Large intestine (tissue), 3 donors: ENCODE results near the gene BAZ1B. TPM values are rescaled to one million over a fixed set of nuclear protein-coding genes. Genes with fewer than 3 reads are reported as not detected.
"Not testable (repeated sequence)": the region's sequence is repeated elsewhere in the genome, so short reads cannot be mapped to it uniquely, and the experiment has no call there.

Experiments
- DNase-seq, 2 donors: peaks; one replicate each; pipeline versions ENCODE4 v3.0.0 to v3.0.0-alpha.2; 2013
- H3K27ac ChIP-seq: one replicate; pipeline ENCODE4 v1.5.1; 2013; ENCODE audit warnings: low read length
- H3K27me3 ChIP-seq: 2 replicates; pipeline ENCODE4 v1.6.1; 2013; ENCODE audit warnings: low read length; ENCODE audit not compliant: control insufficient read depth, insufficient read depth
- H3K36me3 ChIP-seq: 2 replicates; pipeline ENCODE4 v1.6.1; 2013; ENCODE audit warnings: low read length; ENCODE audit not compliant: control insufficient read depth, insufficient read depth
- H3K4me1 ChIP-seq: one replicate; pipeline ENCODE4 v1.6.1; 2013; ENCODE audit warnings: low read length; ENCODE audit not compliant: control insufficient read depth, insufficient read depth
- H3K4me3 ChIP-seq: one replicate; pipeline ENCODE4 v1.5.1; 2013; ENCODE audit warnings: low read length
- H3K9me3 ChIP-seq: one replicate; pipeline ENCODE4 v1.6.1; 2013; ENCODE audit warnings: mild to moderate bottlenecking, low read depth, low read length, moderate library complexity; ENCODE audit not compliant: control insufficient read depth
- WGBS: methylation state at CpG from one replicate; pipeline ENCODE4 v1.1.5; 2013; ENCODE audit warnings: low lambda C conversion rate; ENCODE audit not compliant: insufficient coverage; 5-methylcytosine and 5-hydroxymethylcytosine counted together
- polyA plus RNA-seq: library from polyadenylated mRNA; unstranded; fragments of 120-200 nt; gene quantifications from one replicate; pipeline ENCODE4 v1.2.1, GENCODE V29; 2013

BAZ1B gene
- polyA plus RNA-seq, 1 donor = 37.3 TPM

DNA sequence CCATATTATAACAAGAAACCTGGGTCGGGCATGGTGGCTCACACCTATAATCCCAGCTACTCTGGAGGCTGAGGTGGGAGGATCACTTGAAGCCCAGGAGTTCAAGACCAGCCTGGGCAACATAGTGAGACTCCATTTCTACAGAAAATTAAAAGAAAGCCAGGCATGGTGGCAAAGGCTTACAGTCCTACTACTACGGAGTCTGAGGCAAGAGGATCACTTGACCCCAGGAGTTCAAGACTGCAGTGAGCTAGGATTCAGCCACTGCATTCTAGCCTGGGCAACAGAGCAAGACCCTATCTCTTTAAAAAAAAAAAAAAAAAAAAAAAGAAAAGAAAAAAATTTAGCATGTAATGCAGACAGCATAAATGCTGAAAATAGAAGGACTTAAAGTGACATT is 16.4 kb upstream of the BAZ1B start:
- H3K4me3 ChIP-seq, H3K4me1 ChIP-seq, H3K27me3 ChIP-seq, H3K27ac ChIP-seq, H3K9me3 ChIP-seq, DNase-seq: not testable (repeated sequence)
- H3K36me3 ChIP-seq = peaks cover 64% of the 10 kb centered on the region
- WGBS = no CpG with 5 or more reads among the region's 2 CpGs

DNA sequence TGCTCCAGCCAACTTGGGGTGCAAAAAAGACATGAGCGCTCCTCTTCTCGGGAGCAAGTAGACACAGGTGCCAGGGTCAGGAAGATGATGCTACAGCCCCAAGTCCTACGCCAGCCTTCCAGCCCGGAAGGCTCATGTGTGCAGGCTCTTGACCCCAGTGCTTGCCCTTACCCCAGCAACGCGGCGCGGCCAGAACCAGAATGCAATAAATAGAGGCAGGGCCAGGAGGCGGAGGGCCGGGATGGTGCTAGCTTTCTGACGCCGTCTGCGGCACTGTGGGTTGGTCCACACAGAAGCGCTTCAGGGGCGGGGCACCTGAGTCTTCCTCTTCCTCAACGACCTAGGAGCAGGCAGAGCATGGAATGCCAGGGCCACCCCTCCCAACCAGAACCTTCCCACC is 15.0 kb upstream of the BAZ1B start:
- Histone ChIP-seq H3K4me1 (no peaks in the 10 kb centered on the region), H3K9me3 (no peaks in the 10 kb centered on the region), H3K4me3 (no peak overlapping the region), H3K27ac (no peak overlapping the region), H3K27me3 (no peaks in the 10 kb centered on the region), H3K36me3 (peaks cover 54% of the 10 kb centered on the region)
- DNase-seq = no peak
- no CpG with 5 or more reads among the region's 16 CpGs for WGBS

DNA sequence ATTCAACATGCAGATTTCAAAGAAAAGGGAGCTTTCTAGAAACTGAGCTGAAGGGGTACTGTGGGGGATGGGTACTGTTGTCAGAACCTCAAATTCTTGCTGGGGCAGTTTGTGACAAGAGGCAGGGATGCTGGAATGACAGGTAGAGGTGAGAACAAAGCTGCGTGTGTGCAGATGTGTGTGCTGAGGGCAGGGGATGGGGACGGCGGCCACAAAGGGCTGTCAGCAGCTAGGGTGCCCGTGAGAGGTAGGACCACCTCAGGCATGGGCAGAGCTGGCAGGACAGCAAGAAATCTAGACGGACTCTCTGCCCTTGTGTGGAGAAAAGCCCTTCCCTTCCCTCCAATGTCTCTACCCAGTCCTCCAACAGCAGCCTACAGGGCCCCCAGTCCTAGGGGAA is 14.4 kb upstream of the BAZ1B start:
- 93% methylated on average over 3 of the region's 5 CpGs for WGBS
- no peak overlapping the region for H3K4me3 ChIP-seq
- no peaks in the 10 kb centered on the region for H3K4me1 ChIP-seq
- H3K36me3 ChIP-seq = peaks cover 49% of the 10 kb centered on the region
- no peak for DNase-seq
- H3K9me3 ChIP-seq = no peaks in the 10 kb centered on the region
- no peaks in the 10 kb centered on the region for H3K27me3 ChIP-seq
- no peak overlapping the region for H3K27ac ChIP-seq

DNA sequence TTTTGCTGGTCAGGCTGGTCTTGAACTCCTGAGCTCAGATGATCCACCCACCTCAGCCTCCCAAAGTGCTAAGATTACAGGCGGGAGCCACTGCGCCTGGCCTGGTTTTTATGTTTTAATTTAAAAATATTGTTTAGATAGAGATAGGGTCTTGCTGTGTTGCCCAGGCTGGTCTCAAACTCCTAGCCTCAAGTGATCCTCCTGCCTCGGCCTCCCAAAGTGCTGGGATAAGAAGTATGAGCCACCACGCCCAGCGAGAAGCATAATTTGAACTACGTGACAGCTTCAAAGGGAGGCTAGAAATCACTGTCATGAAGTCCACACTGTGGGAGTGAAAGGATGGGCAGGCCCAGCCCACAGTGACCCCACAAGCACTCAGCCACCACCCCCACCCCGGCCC is 13.8 kb upstream of the BAZ1B start:
- no CpG with 5 or more reads among the region's 7 CpGs for WGBS
- H3K27ac ChIP-seq, H3K9me3 ChIP-seq, DNase-seq, H3K27me3 ChIP-seq, H3K4me1 ChIP-seq, H3K4me3 ChIP-seq: not testable (repeated sequence)
- peaks cover 45% of the 10 kb centered on the region for H3K36me3 ChIP-seq

DNA sequence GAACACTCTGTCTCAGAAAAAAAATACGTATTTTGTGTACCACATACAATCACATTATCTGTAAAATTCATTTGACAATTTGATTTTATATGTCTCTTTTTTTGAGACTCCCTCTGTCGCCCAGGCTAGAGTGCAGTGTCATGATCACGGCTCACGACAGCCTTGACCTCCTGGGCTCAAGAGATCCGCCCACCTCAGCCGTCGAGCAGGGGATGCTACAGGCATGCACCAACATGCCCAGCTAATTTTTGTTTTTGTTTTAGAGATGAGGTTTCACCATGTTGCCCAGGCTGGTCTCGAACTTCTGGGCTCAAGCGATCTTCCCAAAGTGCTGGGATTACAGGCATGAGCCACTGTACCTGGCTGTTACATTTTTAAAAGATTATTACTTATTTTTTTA is 11.6 kb upstream of the BAZ1B start:
- Histone ChIP-seq H3K4me1 (no peaks in the 10 kb centered on the region), H3K4me3 (no peak overlapping the region), H3K36me3 (peaks cover 33% of the 10 kb centered on the region), H3K9me3 (no peaks in the 10 kb centered on the region), H3K27ac (no peak overlapping the region), H3K27me3 (no peaks in the 10 kb centered on the region)
- DNase-seq = no peak
- no CpG with 5 or more reads among the region's 9 CpGs for WGBS

DNA sequence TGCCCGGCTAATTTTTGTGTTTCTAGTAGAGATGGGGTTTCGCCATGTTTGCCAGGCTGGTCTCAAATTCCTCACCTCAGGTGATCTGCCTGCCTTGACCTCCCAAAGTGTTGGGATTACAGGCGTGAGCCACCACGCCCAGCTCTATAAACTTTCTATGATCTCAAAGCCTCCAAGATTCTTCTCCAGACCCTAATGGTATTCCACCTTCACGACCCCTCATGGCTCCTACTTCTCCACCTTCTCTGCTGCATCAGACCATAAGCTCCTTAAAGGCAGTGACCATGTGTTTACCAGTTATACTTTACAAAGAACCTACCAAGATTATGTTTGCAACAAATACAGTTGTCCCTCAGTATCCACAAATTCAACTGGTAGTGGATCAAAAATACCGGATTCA is 10.1 kb upstream of the BAZ1B start:
- peaks cover 19% of the 10 kb centered on the region for H3K36me3 ChIP-seq
- no peak for DNase-seq
- no peak overlapping the region for H3K27ac ChIP-seq
- no peaks in the 10 kb centered on the region for H3K9me3 ChIP-seq
- no CpG with 5 or more reads among the region's 6 CpGs for WGBS
- no peaks in the 10 kb centered on the region for H3K4me1 ChIP-seq
- no peaks in the 10 kb centered on the region for H3K27me3 ChIP-seq
- H3K4me3 ChIP-seq = no peak overlapping the region

DNA sequence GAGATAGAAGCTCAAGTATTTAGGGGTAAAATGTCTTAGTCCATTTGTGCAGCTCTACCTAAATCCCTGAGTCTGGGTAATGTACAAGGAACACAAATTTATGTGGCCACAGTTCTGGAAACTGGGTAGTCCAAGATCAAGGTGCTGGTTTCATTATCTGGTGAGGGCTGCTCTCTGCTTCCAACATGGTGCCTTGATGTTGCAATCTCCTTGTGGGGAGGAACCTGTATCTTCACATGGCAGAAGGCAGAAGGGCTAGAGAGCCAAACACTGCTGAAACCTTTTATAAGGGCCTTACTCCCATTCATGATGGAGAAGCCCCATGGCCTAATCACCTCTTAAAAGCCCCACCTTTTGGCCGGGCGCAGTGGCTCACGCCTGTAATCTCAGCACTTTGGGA is 8.7 kb upstream of the BAZ1B start:
- no peak overlapping the region for H3K4me3 ChIP-seq
- no CpG with 5 or more reads among the region's 3 CpGs for WGBS
- no peak overlapping the region for H3K27ac ChIP-seq
- H3K27me3 ChIP-seq = no peaks in the 10 kb centered on the region
- no peaks in the 10 kb centered on the region for H3K9me3 ChIP-seq
- peaks cover 5% of the 10 kb centered on the region for H3K36me3 ChIP-seq
- H3K4me1 ChIP-seq = no peaks in the 10 kb centered on the region
- DNase-seq = no peak

DNA sequence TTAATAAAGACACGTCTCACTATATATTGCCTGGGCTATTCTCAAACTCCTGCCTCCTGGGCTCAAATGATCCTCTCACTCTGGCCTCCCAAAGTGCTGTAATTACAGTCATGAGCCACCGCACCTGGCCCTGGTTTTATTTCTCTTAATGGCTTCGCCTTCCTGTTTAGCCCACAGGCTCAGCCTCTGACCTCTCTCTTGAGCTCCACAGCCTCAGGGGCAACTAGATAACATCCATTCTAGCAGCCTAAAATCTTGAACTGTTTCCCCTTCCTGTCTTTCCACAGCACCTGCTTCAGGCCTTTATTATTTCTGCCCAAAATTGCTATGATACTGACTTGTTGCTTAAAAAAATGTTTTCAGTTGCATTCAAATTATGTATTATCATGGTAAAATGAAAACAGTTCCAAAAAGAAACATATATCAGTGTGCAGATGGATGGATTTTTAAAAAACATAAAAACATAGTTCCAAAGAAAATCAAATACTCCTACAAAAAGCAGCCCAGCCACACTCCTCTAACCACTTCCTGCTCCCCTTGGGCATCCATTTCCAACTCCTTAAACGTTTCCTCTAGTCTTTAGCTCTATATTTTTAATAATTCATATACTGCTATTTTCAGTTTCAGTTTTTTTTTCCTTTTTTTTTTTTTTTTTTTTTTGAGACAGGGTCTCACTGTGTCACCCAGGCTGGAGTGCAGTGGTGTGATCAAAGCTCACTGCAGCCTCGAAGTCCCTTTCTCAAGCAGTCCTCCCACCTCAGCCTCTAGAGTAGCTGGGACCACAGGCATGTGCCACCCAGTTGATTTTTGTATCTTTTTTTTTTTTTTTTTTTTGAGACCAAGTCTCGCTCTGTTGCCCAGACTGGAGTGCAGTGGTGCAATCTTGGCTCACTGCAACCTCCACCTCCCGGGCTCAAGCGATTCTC is 5.1 kb upstream of the BAZ1B start:
- Histone ChIP-seq H3K4me1 (peaks cover 3% of the 10 kb centered on the region), H3K9me3 (no peaks in the 10 kb centered on the region), H3K4me3 (no peak overlapping the region), H3K36me3 (no peaks in the 10 kb centered on the region), H3K27me3 (no peaks in the 10 kb centered on the region), H3K27ac (no peak overlapping the region)
- 100% methylated on average over 1 of the region's 8 CpGs for WGBS
- no peak for DNase-seq

DNA sequence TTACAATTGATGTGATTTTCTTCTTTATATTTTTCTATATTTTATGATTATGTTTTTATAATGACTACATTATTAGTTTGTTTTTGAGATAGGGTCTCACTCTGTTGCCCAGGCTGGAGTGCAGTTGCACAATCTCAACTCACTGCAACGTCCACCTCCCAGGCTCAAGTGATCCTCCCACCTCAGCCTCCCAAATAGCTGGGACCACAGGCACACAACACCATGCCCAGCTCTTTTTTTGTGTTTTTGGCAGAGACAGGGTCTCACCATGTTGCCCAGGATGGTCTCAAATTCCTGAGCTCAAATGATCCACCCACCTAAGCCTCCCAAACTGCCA is 4.0 kb upstream of the BAZ1B start:
- not testable (repeated sequence) for H3K9me3 ChIP-seq, DNase-seq

DNA sequence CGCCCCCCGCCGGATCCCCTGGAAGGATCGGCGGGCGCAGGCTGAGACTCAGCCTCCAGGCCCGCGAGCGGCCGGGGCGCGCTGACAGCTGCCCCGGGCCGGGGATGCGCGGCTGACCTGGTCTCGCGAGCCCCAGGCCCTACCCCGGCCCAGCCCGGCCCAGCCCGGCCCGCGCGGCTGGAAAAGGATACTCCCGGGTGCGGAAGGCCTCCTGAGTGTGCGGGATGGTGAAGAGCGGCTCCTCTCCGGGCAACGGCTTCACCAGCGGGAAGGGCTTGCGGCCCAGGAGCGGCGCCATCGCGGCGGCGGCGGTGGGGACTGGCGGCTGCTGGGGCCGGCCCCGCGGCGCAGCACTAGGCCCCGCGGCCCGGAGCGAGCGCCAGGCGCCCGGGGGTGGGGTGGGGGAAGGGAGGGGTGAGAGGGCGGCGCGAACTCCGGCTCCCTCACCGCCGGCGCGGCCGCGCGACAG is 423 bp downstream of the BAZ1B start:
- Histone ChIP-seq H3K9me3 (no peaks in the 10 kb centered on the region), H3K4me3 (peak overlapping the region; percentile 54), H3K27me3 (no peaks in the 10 kb centered on the region), H3K4me1 (peaks cover 3% of the 10 kb centered on the region), H3K36me3 (peaks cover 14% of the 10 kb centered on the region), H3K27ac (peak overlapping the region; percentile 72)
- DNase-seq = peak in 1 of 2 donors; percentile 77
- WGBS = no CpG with 5 or more reads among the region's 62 CpGs

More for the DNA sequence above, 4.0 kb upstream of the BAZ1B start:
- WGBS = no CpG with 5 or more reads among the region's 1 CpG
- not testable (repeated sequence) for H3K4me1 ChIP-seq, H3K27me3 ChIP-seq, H3K27ac ChIP-seq, H3K36me3 ChIP-seq, H3K4me3 ChIP-seq
